Psoas muscle (tissue), 8 donors: ENCODE data around the gene RFX2. TPM values are rescaled to one million over a fixed set of nuclear protein-coding genes. Genes with fewer than 3 reads are reported as not detected.

Source experiments
- ATAC-seq, 4 donors: fragments of 200-7000 bp; cut with Tn5 transposase; one replicate each; pipeline ENCODE4 v1.9.1; 2020; ENCODE audit warnings: moderate library complexity in 3 of 4, mild to moderate bottlenecking in 2 of 4
- DNase-seq, 2 donors: peaks; one replicate each; pipeline ENCODE4 v3.0.0-alpha.2; 2020
- H3K27ac ChIP-seq: fragments of 200-600 bp; one replicate; pipeline ENCODE4 v1.8.0; 2022
- H3K27me3 ChIP-seq, 3 donors: fragments of 200-600 bp in 1 of 3; one replicate each; pipeline versions ENCODE4 v1.6.1 to v1.8.0; 2013 to 2022; ENCODE audit warnings: low read length in 2 of 3, mild to moderate bottlenecking in 2 of 3, moderate library complexity in 1 of 3; ENCODE audit not compliant: insufficient read depth in 3 of 3
- H3K36me3 ChIP-seq, 2 donors: fragments of 200-600 bp in 1 of 2; one replicate each; pipeline versions ENCODE4 v1.6.1 to v1.8.0; 2013 to 2022; ENCODE audit warnings: low read depth in 1 of 2, mild to moderate bottlenecking in 1 of 2, moderate library complexity in 1 of 2; ENCODE audit not compliant: insufficient read depth in 1 of 2
- H3K4me1 ChIP-seq: fragments of 200-600 bp; one replicate; pipeline ENCODE4 v1.8.0; 2022
- H3K4me3 ChIP-seq: fragments of 200-600 bp; one replicate; pipeline ENCODE4 v1.8.0; 2022; ENCODE audit warnings: mild to moderate bottlenecking
- H3K9me3 ChIP-seq: fragments of 200-600 bp; one replicate; pipeline ENCODE4 v1.8.0; 2022
- CTCF ChIP-seq: fragments of 200-600 bp; IDR thresholded peaks from one replicate; pipeline ENCODE4 v1.8.0; 2022; ENCODE audit warnings: antibody characterized with exemption
- WGBS, 3 donors: extraction: QIAGEN DNeasy Blood & Tissue Kit; methylation state at CpG; one replicate each; pipeline versions ENCODE4 v1.1.6 to v1.1.7; 2013; 5-methylcytosine and 5-hydroxymethylcytosine counted together
- intact Hi-C, 2 donors: fragments of 100-400 bp; cut with DNase I; formaldehyde crosslinking; loops; one replicate each; pipeline versions ENCODE4 v1.11.0 to v1.14.2; 2022
- polyA plus RNA-seq, 3 donors: library from polyadenylated mRNA; stranded (reverse); fragments of 200-250 nt; gene quantifications; one replicate each; pipeline ENCODE4 v1.2.3, GENCODE V29; 2013
- total RNA-seq, 4 donors: library from RNA; stranded (reverse); fragmentation: NEBNext Ultra II Directional in 2 of 4; extraction: Animal tissue kit (Norgen Biotek cat#: 25700) in 2 of 4; gene quantifications; one replicate each; pipeline versions ENCODE4 v1.2.1 to v1.2.4, GENCODE V29; 2021 to 2023
- donor health status: healthy with polysubstance abuse.
- donor health status: DM: no; HTN: no; CAD: no; lungs with moderate emphysema.
- donor health status: Bipolar disorder and iron deficiency.
- donor health status: healthy.
- donor health status: DM: yes; HTN: yes; CAD: no.
- donor health status: DM: no; HTN: no; CAD: no.
- donor health status: DM: no; HTN: no; CAD: no.
- donor health status: DM: yes; HTN: yes; CAD: no.

Gene RFX2
- total and polyA plus RNA-seq, 7 donors, result 0.58 to 2.1 (median 1.0) TPM

GRCh38 chr19:6041991-6042481, 68.3 kb downstream of the RFX2 start:
- no peaks in the 10 kb centered on the region for H3K4me1 ChIP-seq
- intact Hi-C loops, result no loop called here
- no peaks in the 10 kb centered on the region for H3K27me3 ChIP-seq
- no peak for DNase-seq
- TF ChIP-seq CTCF, result no peak
- H3K27ac ChIP-seq, result no peak overlapping the region
- H3K36me3 ChIP-seq, result no peaks in the 10 kb centered on the region
- H3K9me3 ChIP-seq, result no peaks in the 10 kb centered on the region
- WGBS, 3 donors, result 90 to 92% (median 91%) methylated on average over 27 of the region's 27 CpGs
- H3K4me3 ChIP-seq, result no peak overlapping the region
- no peak for ATAC-seq

GRCh38 chr19:6041071-6041470, 69.2 kb downstream of the RFX2 start:
- H3K27me3 ChIP-seq, result peaks cover 0 to 2% (median 0%) of the 10 kb centered on the region in 3 donors
- H3K4me1 ChIP-seq, result no peaks in the 10 kb centered on the region
- H3K27ac ChIP-seq, result no peak overlapping the region
- 89 to 93% (median 92%) methylated on average over 5 of the region's 5 CpGs for WGBS, 3 donors
- DNase-seq (no peak), ATAC-seq (no peak)
- H3K9me3 ChIP-seq, result no peaks in the 10 kb centered on the region
- intact Hi-C loops, result no loop called here
- H3K36me3 ChIP-seq, result no peaks in the 10 kb centered on the region
- TF ChIP-seq CTCF, result no peak
- H3K4me3 ChIP-seq, result no peak overlapping the region

GRCh38 chr19:6039566-6040225, 70.6 kb downstream of the RFX2 start:
- WGBS, 3 donors, result 93 to 95% (median 95%) methylated on average over 31 of the region's 31 CpGs
- no peak for DNase-seq
- H3K4me3 ChIP-seq, result no peak overlapping the region
- no peak for TF ChIP-seq CTCF
- H3K9me3 ChIP-seq, result no peaks in the 10 kb centered on the region
- intact Hi-C loops, result no loop called here
- no peaks in the 10 kb centered on the region for H3K36me3 ChIP-seq
- H3K27ac ChIP-seq, result no peak overlapping the region
- no peak for ATAC-seq
- H3K27me3 ChIP-seq, result peaks cover 0 to 6% (median 0%) of the 10 kb centered on the region in 3 donors
- H3K4me1 ChIP-seq, result no peaks in the 10 kb centered on the region

GRCh38 chr19:6038634-6039405, 71.5 kb downstream of the RFX2 start:
- no peaks in the 10 kb centered on the region for H3K36me3 ChIP-seq
- 77 to 83% (median 80%) methylated on average over 5 of the region's 5 CpGs for WGBS, 3 donors
- H3K4me3 ChIP-seq, result no peak overlapping the region
- intact Hi-C loops, result no loop called here
- no peak for ATAC-seq
- no peaks in the 10 kb centered on the region for H3K4me1 ChIP-seq
- TF ChIP-seq CTCF, result no peak
- H3K9me3 ChIP-seq, result no peaks in the 10 kb centered on the region
- H3K27ac ChIP-seq, result no peak overlapping the region
- peaks cover 0 to 9% (median 0%) of the 10 kb centered on the region in 3 donors for H3K27me3 ChIP-seq
- DNase-seq, result no peak
